H9 (cell line): ENCODE measurements around the gene NIPAL1. TPM values are rescaled to one million over a fixed set of nuclear protein-coding genes. Genes with fewer than 3 reads are reported as not detected.

Source experiments
- DNase-seq: peaks from one replicate; pipeline ENCODE4 v3.0.0-alpha.2; 2017
- H2AFZ ChIP-seq: one replicate; pipeline ENCODE4 v1.6.1; 2013; ENCODE audit warnings: mild to moderate bottlenecking, low read length, control low read depth, moderate library complexity
- H2AK5ac ChIP-seq: 2 replicates; pipeline ENCODE4 v1.6.1; 2013; ENCODE audit warnings: low read length, control low read depth, mixed read lengths; ENCODE audit not compliant: insufficient read length
- H2BK120ac ChIP-seq: one replicate; pipeline ENCODE4 v1.6.1; 2013; ENCODE audit warnings: low read depth, mild to moderate bottlenecking, low read length, control low read depth, inconsistent platforms; ENCODE audit not compliant: poor library complexity, severe bottlenecking
- H2BK12ac ChIP-seq: 2 replicates; pipeline ENCODE4 v1.6.1; 2013; ENCODE audit warnings: low read length, control low read depth, mixed read lengths, low read depth; ENCODE audit not compliant: insufficient read length
- H2BK15ac ChIP-seq: 2 replicates; pipeline ENCODE4 v1.6.1; 2013; ENCODE audit warnings: low read depth, low read length, control low read depth
- H2BK20ac ChIP-seq: one replicate; pipeline ENCODE4 v1.6.1; 2013; ENCODE audit warnings: low read depth, mild to moderate bottlenecking, low read length, control low read depth, inconsistent platforms; ENCODE audit not compliant: poor library complexity, severe bottlenecking
- H2BK5ac ChIP-seq: 2 replicates; pipeline ENCODE4 v1.6.1; 2013; ENCODE audit warnings: low read length, control low read depth, mixed read lengths; ENCODE audit not compliant: insufficient read length
- H3K14ac ChIP-seq: 2 replicates; pipeline ENCODE4 v1.6.1; 2013; ENCODE audit warnings: low read length, control low read depth; ENCODE audit not compliant: insufficient read depth
- H3K18ac ChIP-seq: 2 replicates; pipeline ENCODE4 v1.6.1; 2013; ENCODE audit warnings: low read depth, mild to moderate bottlenecking, mixed read lengths, low read length, control low read depth; ENCODE audit not compliant: insufficient read length
- H3K23ac ChIP-seq: 2 replicates; pipeline ENCODE4 v1.6.1; 2013; ENCODE audit warnings: low read length, control low read depth, mixed read lengths, low read depth; ENCODE audit not compliant: insufficient read length
- H3K23me2 ChIP-seq: 2 replicates; pipeline ENCODE4 v1.6.1; 2013; ENCODE audit warnings: low read depth, mild to moderate bottlenecking, mixed read lengths, low read length, control low read depth; ENCODE audit not compliant: insufficient read length, poor library complexity, severe bottlenecking
- H3K27ac ChIP-seq: 2 replicates; pipeline ENCODE4 v1.5.1; 2013; ENCODE audit warnings: low read length, control low read depth, mixed read lengths, low read depth; ENCODE audit not compliant: insufficient read length
- H3K27me3 ChIP-seq: 2 replicates; pipeline ENCODE4 v1.6.1; 2013; ENCODE audit warnings: low read length, control low read depth, inconsistent platforms; ENCODE audit not compliant: insufficient read depth
- H3K4ac ChIP-seq: 2 replicates; pipeline ENCODE4 v1.6.1; 2013; ENCODE audit warnings: low read depth, mild to moderate bottlenecking, control low read depth, inconsistent platforms, low read length, moderate library complexity
- H3K4me1 ChIP-seq: 2 replicates; pipeline ENCODE4 v1.6.1; 2013; ENCODE audit warnings: low read length, control low read depth, inconsistent platforms; ENCODE audit not compliant: insufficient read depth
- H3K4me2 ChIP-seq: 2 replicates; pipeline ENCODE4 v1.6.1; 2013; ENCODE audit warnings: low read length, control low read depth, mixed read lengths; ENCODE audit not compliant: insufficient read length, insufficient read depth
- H3K56ac ChIP-seq: 2 replicates; pipeline ENCODE4 v1.6.1; 2013; ENCODE audit warnings: low read depth, mild to moderate bottlenecking, mixed read lengths, low read length, control low read depth; ENCODE audit not compliant: insufficient read length
- H3K79me1 ChIP-seq: 2 replicates; pipeline ENCODE4 v1.6.1; 2013; ENCODE audit warnings: low read depth, mild to moderate bottlenecking, moderate library complexity, low read length, control low read depth, inconsistent platforms; ENCODE audit not compliant: insufficient read depth, poor library complexity, severe bottlenecking
- H3K79me2 ChIP-seq: 2 replicates; pipeline ENCODE4 v1.6.1; 2013; ENCODE audit warnings: low read length, control low read depth, inconsistent platforms; ENCODE audit not compliant: insufficient read depth
- H3K9ac ChIP-seq: 2 replicates; pipeline ENCODE4 v1.6.1; 2013; ENCODE audit warnings: low read length, control low read depth, mixed read lengths; ENCODE audit not compliant: insufficient read length; ENCODE audit errors: extremely low read depth
- H3K9me3 ChIP-seq: one replicate; pipeline ENCODE4 v1.6.1; 2013; ENCODE audit warnings: low read depth, low read length, inconsistent platforms; ENCODE audit not compliant: control insufficient read depth
- H3T11ph ChIP-seq: one replicate; pipeline ENCODE4 v1.6.1; 2013; ENCODE audit warnings: mild to moderate bottlenecking, low read length, control low read depth, inconsistent platforms
- H4K20me1 ChIP-seq: one replicate; pipeline ENCODE4 v1.6.1; 2013; ENCODE audit not compliant: control insufficient read depth, insufficient read length, insufficient read depth
- H4K5ac ChIP-seq: 2 replicates; pipeline ENCODE4 v1.6.1; 2013; ENCODE audit warnings: low read depth, mild to moderate bottlenecking, mixed read lengths, low read length, control low read depth; ENCODE audit not compliant: insufficient read length
- H4K8ac ChIP-seq: replicated peaks from 2 replicates; pipeline ENCODE4 v1.6.1; 2013; ENCODE audit warnings: low read length, control low read depth, mixed read lengths, low read depth; ENCODE audit not compliant: insufficient read length
- H4K91ac ChIP-seq: 2 replicates; pipeline ENCODE4 v1.6.1; 2013; ENCODE audit warnings: low read depth, mild to moderate bottlenecking, moderate library complexity, mixed read lengths, low read length, control low read depth; ENCODE audit not compliant: insufficient read length
- H3K27ac Mint-ChIP-seq, 3 experiments: 2 replicates in 2 of 3; 3 replicates in 1 of 3; pipeline ENCODE4 v1.8.0; 2020 to 2021; ENCODE audit warnings: mixed read lengths in 3 of 3, mild to moderate bottlenecking in 1 of 3, moderate library complexity in 1 of 3
- H3K27me3 Mint-ChIP-seq: 2 replicates; pipeline ENCODE4 v1.8.0; 2021; ENCODE audit warnings: low read depth, mild to moderate bottlenecking, moderate library complexity, mixed read lengths
- H3K36me3 Mint-ChIP-seq, 3 experiments: 2 replicates in 2 of 3; 3 replicates in 1 of 3; pipeline ENCODE4 v1.8.0; 2020 to 2021; ENCODE audit warnings: low read depth in 3 of 3, mixed read lengths in 3 of 3; ENCODE audit not compliant: insufficient read depth in 1 of 3
- H3K4me1 Mint-ChIP-seq, 2 experiments: 2 replicates each; pipeline ENCODE4 v1.8.0; 2020; ENCODE audit warnings: mixed read lengths in 2 of 2
- H3K4me3 Mint-ChIP-seq, 2 experiments: 2 replicates in 1 of 2; 3 replicates in 1 of 2; pipeline ENCODE4 v1.8.0; 2020 to 2021; ENCODE audit warnings: mild to moderate bottlenecking in 2 of 2, mixed read lengths in 2 of 2, moderate library complexity in 1 of 2
- H3K9me3 Mint-ChIP-seq, 2 experiments: 2 replicates in 1 of 2; 3 replicates in 1 of 2; pipeline ENCODE4 v1.8.0; 2020; ENCODE audit warnings: mild to moderate bottlenecking in 2 of 2, mixed read lengths in 2 of 2, moderate library complexity in 1 of 2
- CTCF ChIP-seq: fragments of 200-600 bp; sonication (generic); conservative IDR thresholded peaks from 3 replicates; pipeline ENCODE4 v1.8.0; 2021; ENCODE audit warnings: antibody characterized with exemption, mild to moderate bottlenecking
- WGBS: extraction: QIAGEN DNeasy Blood & Tissue Kit; methylation state at CpG from one replicate; pipeline ENCODE4 v1.1.7; 2013; ENCODE audit warnings: missing lambda C conversion rate, low lambda C conversion rate, mixed read lengths; ENCODE audit not compliant: insufficient read length; ENCODE audit errors: extremely low coverage; 5-methylcytosine and 5-hydroxymethylcytosine counted together
- total RNA-seq: library from RNA; stranded (reverse); gene quantifications from 2 replicates; pipeline ENCODE4 v1.2.1, GENCODE V29; 2021

NIPAL1 gene
- total RNA-seq, 1 experiment from 2014 or later, result 16.9 TPM

DNA sequence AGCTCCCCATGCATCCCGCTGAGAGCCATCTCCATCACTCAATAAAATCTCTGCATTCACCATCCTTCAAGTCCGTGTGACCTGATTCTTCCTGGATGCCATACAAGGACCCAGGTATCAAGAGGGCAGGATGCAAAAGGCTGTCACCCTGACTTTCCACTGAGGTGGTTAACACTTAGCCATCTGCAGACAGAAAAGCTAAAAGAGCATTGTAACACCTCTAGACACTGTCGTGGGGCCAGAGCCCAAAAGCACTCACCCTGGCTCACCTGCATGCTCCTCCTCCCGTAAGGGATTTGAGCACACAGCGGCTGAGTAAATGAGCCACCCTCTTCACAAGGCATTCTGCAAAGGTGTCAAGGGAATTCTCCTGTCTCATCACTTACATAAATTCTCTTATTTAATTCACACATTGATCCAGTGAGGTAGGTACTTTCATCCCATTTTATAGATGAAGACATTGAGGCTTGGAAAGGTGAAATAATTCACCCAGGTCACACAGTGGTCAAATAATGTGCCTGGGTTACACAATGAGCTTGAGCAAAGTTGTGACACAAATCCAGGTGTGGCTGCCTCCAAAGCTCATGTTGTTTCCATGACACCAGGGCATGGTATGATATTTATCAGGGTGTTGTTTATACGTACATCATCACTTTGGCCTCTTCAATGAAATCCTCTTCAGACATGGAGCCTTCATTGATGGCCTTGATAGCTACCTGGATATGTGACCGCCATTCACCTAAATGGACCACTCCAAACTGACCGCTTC is 69.4 kb downstream of the NIPAL1 start:
- Histone ChIP-seq H3K4me1 (no peaks in the 10 kb centered on the region), H2BK20ac (no peak overlapping the region), H3K23ac (no peak overlapping the region), H2AK5ac (no peak overlapping the region), H3K9ac (no peak overlapping the region), H3K14ac (no peak overlapping the region), H4K91ac (no peak overlapping the region), H3K4ac (no peak overlapping the region), H3K27me3 (no peaks in the 10 kb centered on the region), H2BK12ac (no peak overlapping the region), H2AFZ (no peak overlapping the region), H3K56ac (no peak overlapping the region), H3K4me2 (no peak overlapping the region), H3K79me1 (no peaks in the 10 kb centered on the region), H3K18ac (no peak overlapping the region), H3K79me2 (no peaks in the 10 kb centered on the region), H2BK120ac (no peak overlapping the region), H3K27ac (no peak overlapping the region), H3T11ph (no peak overlapping the region), H4K8ac (no peak overlapping the region), H3K9me3 (no peaks in the 10 kb centered on the region), H4K20me1 (no peaks in the 10 kb centered on the region), H4K5ac (no peak overlapping the region), H2BK5ac (no peak overlapping the region), H2BK15ac (no peak overlapping the region), H3K23me2 (no peaks in the 10 kb centered on the region)
- no peak overlapping the region for H3K4me3 Mint-ChIP-seq
- no peak for DNase-seq
- no peak for TF ChIP-seq CTCF
- H3K9me3 Mint-ChIP-seq, result peaks cover 0 to 4% of the 10 kb centered on the region in 2 experiments; a peak in 1 of 5 replicates
- no peaks in the 10 kb centered on the region for H3K36me3 Mint-ChIP-seq
- H3K27me3 Mint-ChIP-seq, result no peaks in the 10 kb centered on the region
- no CpG with 5 or more reads among the region's 8 CpGs for WGBS
- H3K27ac Mint-ChIP-seq, result no peak overlapping the region
- no peaks in the 10 kb centered on the region; a peak in 2 of 4 replicates for H3K4me1 Mint-ChIP-seq

Other genes with a start within 250 kb of the NIPAL1 start
- 0.09 and 0.39 TPM in 2 replicates for gene CORIN, start 178.7 kb upstream of the NIPAL1 start, total RNA-seq
- gene NFXL1, start 102.2 kb upstream of the NIPAL1 start, total RNA-seq, result 33.8 and 35.5 TPM in 2 replicates
- 1.0 and 1.4 TPM in 2 replicates for gene CNGA1, start 91 bp upstream of the NIPAL1 start, total RNA-seq
- gene TXK, start 117.5 kb downstream of the NIPAL1 start, total RNA-seq, result 0.39 TPM in 1 of 2 replicates, not detected in the other